Testis (tissue), 3 donors: ENCODE data around the gene TUFT1. TPM values are rescaled to one million over a fixed set of nuclear protein-coding genes. Genes with fewer than 3 reads are reported as not detected.
A peak's percentile ranks its signal among the peaks of the same experiment; 100 is the strongest.

Experiments used
- DNase-seq: peaks from one replicate; pipeline ENCODE4 v3.0.0-alpha.2; 2019
- H3K27ac ChIP-seq, 2 donors: fragments of 200-600 bp; sonication (generic); one replicate each; pipeline ENCODE4 v1.5.1; 2019
- H3K27me3 ChIP-seq: fragments of 200-600 bp; sonication (generic); one replicate; pipeline ENCODE4 v1.5.1; 2019
- H3K36me3 ChIP-seq: fragments of 200-600 bp; sonication (generic); one replicate; pipeline ENCODE4 v1.5.1; 2017; ENCODE audit warnings: low read depth; ENCODE audit errors: missing control alignments
- H3K4me1 ChIP-seq: fragments of 200-600 bp; sonication (generic); one replicate; pipeline ENCODE4 v1.5.1; 2019
- H3K4me3 ChIP-seq, 2 donors: fragments of 200-600 bp; sonication (generic); one replicate each; pipeline ENCODE4 v1.5.1; 2017 to 2019
- H3K9me3 ChIP-seq: fragments of 200-600 bp; sonication (generic); one replicate; pipeline ENCODE4 v1.5.1; 2017
- CTCF ChIP-seq, 3 experiments: fragments of 450-650 bp in 2 of 3; fragments of 200-600 bp in 1 of 3; sonication (generic) in 1 of 3; IDR thresholded peaks; one replicate each; pipeline ENCODE4 v1.5.1; 2016 to 2019; ENCODE audit warnings: antibody characterized with exemption in 3 of 3, mild to moderate bottlenecking in 2 of 3, moderate library complexity in 1 of 3
- POLR2A ChIP-seq: fragments of 450-650 bp; IDR thresholded peaks from one replicate; pipeline ENCODE4 v1.6.1; 2017; ENCODE audit warnings: antibody characterized with exemption, mild to moderate bottlenecking, moderate library complexity
- WGBS, 2 donors: methylation state at CpG; one replicate each; pipeline ENCODE4 v1.1.5; 2018; 5-methylcytosine and 5-hydroxymethylcytosine counted together
- intact Hi-C: fragments of 100-400 bp; cut with DNase I; formaldehyde crosslinking; loops from one replicate; pipeline ENCODE4 v1.15.1; 2023; ENCODE audit warnings: low total_unique reads
- polyA plus RNA-seq: library from polyadenylated mRNA; stranded (reverse); fragments of 350-450 nt; fragmentation: Illumina TruSeq; extraction: RNeasy Lipid Tissue Mini Kit (QIAGEN cat#74804); gene quantifications from one replicate; pipeline ENCODE4 v1.2.3, GENCODE V29; 2014; ENCODE audit warnings: low read depth, low replicate concordance; ENCODE audit not compliant: insufficient read depth
- total RNA-seq, 2 donors: library from RNA; depleted of rRNA; stranded (reverse); fragments of >200 nt; gene quantifications; one replicate each; pipeline ENCODE4 v1.2.3, GENCODE V29; 2016

The TUFT1 gene
- total and polyA plus RNA-seq, 3 donors from 2014 or later: 9.7 to 19.3 (median 16.5) TPM

DNA sequence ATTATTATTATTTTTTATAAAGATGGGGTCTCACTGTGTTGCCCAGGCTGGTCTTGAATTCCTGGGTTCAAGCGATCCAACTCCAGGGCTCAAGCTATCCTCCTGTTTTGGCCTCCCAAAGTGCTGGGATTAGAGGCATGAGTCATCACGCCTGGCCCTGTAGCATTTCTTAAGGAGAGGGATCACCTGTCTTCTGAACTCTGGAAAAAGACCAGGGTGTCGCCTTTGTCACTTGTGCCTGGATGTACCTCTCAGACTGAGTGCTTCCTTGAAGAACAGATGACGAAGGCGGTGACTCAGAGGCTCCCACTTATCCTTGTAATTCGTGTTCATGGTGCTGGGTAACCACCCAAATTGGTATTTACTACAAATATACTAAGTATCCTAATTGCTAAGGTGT is 31.3 kb upstream of the TUFT1 start:
- no peaks in the 10 kb centered on the region for H3K9me3 ChIP-seq
- 84 to 88% methylated on average over 6 of the region's 6 CpGs for WGBS, 2 donors

GRCh38 chr1:151509350-151510019 is 30.6 kb upstream of the TUFT1 start:
- WGBS, 2 donors: 81 to 90% methylated on average over 15 of the region's 15 CpGs
- Histone ChIP-seq H3K4me1 (peaks cover 13% of the 10 kb centered on the region), H3K4me3 (no peak overlapping the region), H3K36me3 (no peaks in the 10 kb centered on the region), H3K27me3 (no peaks in the 10 kb centered on the region), H3K9me3 (no peaks in the 10 kb centered on the region), H3K27ac (no peak overlapping the region)
- TF ChIP-seq CTCF (IDR thresholded peaks at IDR 0.05) (no peak), POLR2A (no peak)
- DNase-seq: no peak
- intact Hi-C loops: no loop called here

More for the DNA sequence above, 31.3 kb upstream of the TUFT1 start:
- H3K4me1 ChIP-seq: peaks cover 15% of the 10 kb centered on the region
- intact Hi-C loops: no loop called here
- H3K27ac ChIP-seq: no peak overlapping the region
- H3K4me3 ChIP-seq: no peak overlapping the region
- no peak for DNase-seq
- H3K27me3 ChIP-seq: no peaks in the 10 kb centered on the region
- TF ChIP-seq CTCF (IDR thresholded peaks at IDR 0.05) (no peak), POLR2A (no peak)
- no peaks in the 10 kb centered on the region for H3K36me3 ChIP-seq

DNA sequence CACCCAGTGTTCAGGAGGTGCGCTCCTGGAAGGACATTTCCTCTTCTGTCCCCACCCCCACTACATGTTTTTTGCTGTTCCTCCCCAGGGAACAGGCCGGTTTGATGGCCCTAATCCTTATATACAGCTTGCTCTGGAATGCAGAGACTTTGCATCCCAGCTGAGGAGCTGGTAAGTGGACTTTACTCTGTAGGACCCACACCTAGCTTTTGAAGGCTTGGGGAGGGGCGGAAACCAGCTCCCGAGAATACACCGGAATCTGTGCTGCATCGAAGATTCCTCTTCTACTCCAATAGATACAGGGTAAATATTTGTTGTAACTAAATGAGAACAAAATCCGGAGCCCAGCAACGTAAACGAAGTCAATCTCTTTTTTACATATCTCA is 30.1 kb upstream of the TUFT1 start:
- no peak overlapping the region for H3K27ac ChIP-seq
- DNase-seq: no peak
- no peak for TF ChIP-seq POLR2A
- WGBS, 2 donors: 31 to 43% methylated on average over 9 of the region's 9 CpGs
- no peaks in the 10 kb centered on the region for H3K36me3 ChIP-seq
- H3K9me3 ChIP-seq: no peaks in the 10 kb centered on the region
- no peak overlapping the region for H3K4me3 ChIP-seq
- peaks cover 13% of the 10 kb centered on the region for H3K4me1 ChIP-seq
- intact Hi-C loops: no loop called here
- H3K27me3 ChIP-seq: no peaks in the 10 kb centered on the region

- DNase-seq: no peak
- Histone ChIP-seq H3K36me3 (no peaks in the 10 kb centered on the region), H3K9me3 (no peaks in the 10 kb centered on the region), H3K27me3 (no peaks in the 10 kb centered on the region), H3K4me1 (peaks cover 13% of the 10 kb centered on the region), H3K4me3 (peak overlapping the region; percentile 62 to 68), H3K27ac (peak overlapping the region; percentile 72 to 74)
- no peak for TF ChIP-seq POLR2A
- no peak for TF ChIP-seq CTCF (IDR thresholded peaks at IDR 0.05)
- intact Hi-C loops: no loop called here
- 2 to 5% methylated on average over 10 of the region's 10 CpGs for WGBS, 2 donors
Measured at GRCh38 chr1:151510614-151510956, 29.5 kb upstream of the TUFT1 start.

- Histone ChIP-seq H3K4me1 (peaks cover 13% of the 10 kb centered on the region), H3K27me3 (no peaks in the 10 kb centered on the region), H3K36me3 (no peaks in the 10 kb centered on the region), H3K27ac (peak within 1 kb of the TSS; percentile 72 to 74), H3K4me3 (peak within 1 kb of the TSS; percentile 62 to 68), H3K9me3 (no peaks in the 10 kb centered on the region)
- peak; percentile 94 for DNase-seq
- 1% methylated on average over 38 to 49 of the region's 68 CpGs for whole genome bisulfite sequencing, 2 donors
- intact Hi-C loops: no loop called here
- TF ChIP-seq POLR2A (no peak), CTCF (IDR thresholded peaks at IDR 0.05) (no peak)
Measured at GRCh38 chr1:151510957-151511635, 29.0 kb upstream of the TUFT1 start, which contains the start of gene CGN. CGN (plus strand) TSS chr1:151511387; CDS start chr1:151518520, 7,133 bp downstream.
